GM18505 (cell line): ENCODE data around the gene MLYCD.

Source experiments
- ATAC-seq: cut with Tn5 transposase; IDR thresholded peaks from one replicate; pipeline ENCODE4 v1.9.1; 2021; ENCODE audit not compliant: unreplicated experiment
- POLR2A ChIP-seq: IDR thresholded peaks from 4 replicates; pipeline ENCODE4 v1.6.1; 2011; ENCODE audit warnings: borderline replicate concordance; ENCODE audit not compliant: insufficient read depth, insufficient read length; ENCODE audit errors: extremely low read depth

The MLYCD gene

GRCh38 chr16:83953796-83954576 lies 55.1 kb downstream of the MLYCD start:
- no peak for TF ChIP-seq POLR2A
- no peak for ATAC-seq

GRCh38 chr16:83954577-83955016 lies 55.7 kb downstream of the MLYCD start:
- ATAC-seq = no peak
- TF ChIP-seq POLR2A = no peak

- TF ChIP-seq POLR2A = no peak
- ATAC-seq = no peak
These were observed 56.6 kb downstream of the MLYCD start for GRCh38 chr16:83955218-83956130.

- no peak for ATAC-seq
These were observed 57.7 kb downstream of the MLYCD start for GRCh38 chr16:83956336-83957289.

GRCh38 chr16:83957296-83957855 lies 58.5 kb downstream of the MLYCD start:
- TF ChIP-seq POLR2A = no peak
- no peak for ATAC-seq

More at GRCh38 chr16:83956336-83957289, 57.7 kb downstream of the MLYCD start:
- no peak for TF ChIP-seq POLR2A

- TF ChIP-seq POLR2A = no peak
- ATAC-seq = no peak
These were observed 59.4 kb downstream of the MLYCD start for GRCh38 chr16:83958137-83958845.

- no peak for TF ChIP-seq POLR2A
- ATAC-seq = no peak
These were observed 60.1 kb downstream of the MLYCD start for GRCh38 chr16:83958846-83959565.

GRCh38 chr16:83959656-83960434 lies 60.9 kb downstream of the MLYCD start:
- TF ChIP-seq POLR2A = no peak
- no peak for ATAC-seq

GRCh38 chr16:83960521-83961249 lies 61.8 kb downstream of the MLYCD start:
- ATAC-seq = no peak
- TF ChIP-seq POLR2A = no peak

- ATAC-seq = no peak
- no peak for TF ChIP-seq POLR2A
These were observed 62.7 kb downstream of the MLYCD start for GRCh38 chr16:83961591-83961990.
